Stimulated activated naive CD8-positive, alpha-beta T cell treated with anti-CD3 and anti-CD28 coated beads, Interleukin-15, Interleukin-2, amounts not matched to agents 100 ng/mL and 50 ng/mL, for 24 hours (primary cell): ENCODE results near the gene TP73.

ENCODE experiments used
- H3K27ac Mint-ChIP-seq: one replicate; pipeline ENCODE4 v1.8.0; 2021; ENCODE audit warnings: mild to moderate bottlenecking, mixed read lengths
- H3K27me3 Mint-ChIP-seq: one replicate; pipeline ENCODE4 v1.8.0; 2021; ENCODE audit warnings: mixed read lengths
- H3K36me3 Mint-ChIP-seq: one replicate; pipeline ENCODE4 v1.8.0; 2021; ENCODE audit warnings: low read depth, mixed read lengths
- H3K4me1 Mint-ChIP-seq: one replicate; pipeline ENCODE4 v1.8.0; 2021; ENCODE audit warnings: low read depth, mixed read lengths
- H3K4me3 Mint-ChIP-seq: one replicate; pipeline ENCODE4 v1.8.0; 2021; ENCODE audit warnings: mild to moderate bottlenecking, mixed read lengths
- H3K9me3 Mint-ChIP-seq: one replicate; pipeline ENCODE4 v1.8.0; 2021; ENCODE audit warnings: mixed read lengths

Gene TP73

GRCh38 chr1:3652548-3653285 lies 401 bp downstream of the TP73 start:
- Mint-ChIP-seq H3K4me3 (no peak overlapping the region), H3K27ac (no peak overlapping the region), H3K4me1 (peaks cover 32% of the 10 kb centered on the region), H3K36me3 (no peaks in the 10 kb centered on the region), H3K27me3 (peaks cover 44% of the 10 kb centered on the region), H3K9me3 (no peaks in the 10 kb centered on the region)

- peaks cover 49% of the 10 kb centered on the region for H3K27me3 Mint-ChIP-seq
- peak overlapping the region; percentile 22 for H3K4me3 Mint-ChIP-seq
- H3K27ac Mint-ChIP-seq, result no peak overlapping the region
- H3K4me1 Mint-ChIP-seq, result peaks cover 29% of the 10 kb centered on the region
- no peaks in the 10 kb centered on the region for H3K9me3 Mint-ChIP-seq
- H3K36me3 Mint-ChIP-seq, result no peaks in the 10 kb centered on the region
These were observed 936 bp downstream of the TP73 start for GRCh38 chr1:3653286-3653618.

- H3K27ac Mint-ChIP-seq, result no peak overlapping the region
- no peaks in the 10 kb centered on the region for H3K36me3 Mint-ChIP-seq
- H3K4me1 Mint-ChIP-seq, result peaks cover 19% of the 10 kb centered on the region
- no peaks in the 10 kb centered on the region for H3K9me3 Mint-ChIP-seq
- peaks cover 56% of the 10 kb centered on the region for H3K27me3 Mint-ChIP-seq
- H3K4me3 Mint-ChIP-seq, result no peak overlapping the region
These were observed 2.4 kb downstream of the TP73 start for GRCh38 chr1:3654549-3655281.

GRCh38 chr1:3656450-3657095 lies 4.3 kb downstream of the TP73 start:
- peaks cover 53% of the 10 kb centered on the region for H3K27me3 Mint-ChIP-seq
- no peak overlapping the region for H3K4me3 Mint-ChIP-seq
- no peak overlapping the region for H3K27ac Mint-ChIP-seq
- H3K4me1 Mint-ChIP-seq, result peaks cover 8% of the 10 kb centered on the region
- H3K36me3 Mint-ChIP-seq, result no peaks in the 10 kb centered on the region
- no peaks in the 10 kb centered on the region for H3K9me3 Mint-ChIP-seq

GRCh38 chr1:3657096-3657475 lies 4.8 kb downstream of the TP73 start:
- Mint-ChIP-seq H3K9me3 (no peaks in the 10 kb centered on the region), H3K4me1 (peaks cover 8% of the 10 kb centered on the region), H3K27me3 (peaks cover 55% of the 10 kb centered on the region), H3K4me3 (no peak overlapping the region), H3K27ac (no peak overlapping the region), H3K36me3 (no peaks in the 10 kb centered on the region)

GRCh38 chr1:3657578-3658230 lies 5.4 kb downstream of the TP73 start:
- H3K27me3 Mint-ChIP-seq, result peaks cover 57% of the 10 kb centered on the region
- no peaks in the 10 kb centered on the region for H3K9me3 Mint-ChIP-seq
- H3K4me1 Mint-ChIP-seq, result peaks cover 8% of the 10 kb centered on the region
- no peak overlapping the region for H3K4me3 Mint-ChIP-seq
- no peak overlapping the region for H3K27ac Mint-ChIP-seq
- no peaks in the 10 kb centered on the region for H3K36me3 Mint-ChIP-seq

GRCh38 chr1:3658231-3658615 lies 5.9 kb downstream of the TP73 start:
- H3K4me1 Mint-ChIP-seq, result peaks cover 8% of the 10 kb centered on the region
- peaks cover 55% of the 10 kb centered on the region for H3K27me3 Mint-ChIP-seq
- H3K4me3 Mint-ChIP-seq, result no peak overlapping the region
- H3K36me3 Mint-ChIP-seq, result no peaks in the 10 kb centered on the region
- no peaks in the 10 kb centered on the region for H3K9me3 Mint-ChIP-seq
- H3K27ac Mint-ChIP-seq, result no peak overlapping the region

- peaks cover 8% of the 10 kb centered on the region for H3K4me1 Mint-ChIP-seq
- H3K27ac Mint-ChIP-seq, result no peak overlapping the region
- H3K9me3 Mint-ChIP-seq, result no peaks in the 10 kb centered on the region
- no peaks in the 10 kb centered on the region for H3K36me3 Mint-ChIP-seq
- H3K27me3 Mint-ChIP-seq, result peaks cover 47% of the 10 kb centered on the region
- H3K4me3 Mint-ChIP-seq, result no peak overlapping the region
These were observed 6.8 kb downstream of the TP73 start for GRCh38 chr1:3659093-3659492.

GRCh38 chr1:3660704-3661103 lies 8.4 kb downstream of the TP73 start:
- no peaks in the 10 kb centered on the region for H3K9me3 Mint-ChIP-seq
- no peaks in the 10 kb centered on the region for H3K36me3 Mint-ChIP-seq
- peaks cover 35% of the 10 kb centered on the region for H3K27me3 Mint-ChIP-seq
- no peak overlapping the region for H3K27ac Mint-ChIP-seq
- H3K4me1 Mint-ChIP-seq, result peaks cover 8% of the 10 kb centered on the region
- H3K4me3 Mint-ChIP-seq, result no peak overlapping the region

- peaks cover 4% of the 10 kb centered on the region for H3K4me1 Mint-ChIP-seq
These were observed 9.3 kb downstream of the TP73 start for GRCh38 chr1:3661631-3662030.

GRCh38 chr1:3662080-3662671 lies 9.9 kb downstream of the TP73 start:
- Mint-ChIP-seq H3K27ac (no peak overlapping the region), H3K27me3 (peaks cover 22% of the 10 kb centered on the region), H3K4me3 (no peak overlapping the region), H3K4me1 (peaks cover 4% of the 10 kb centered on the region), H3K36me3 (no peaks in the 10 kb centered on the region), H3K9me3 (no peaks in the 10 kb centered on the region)

More at GRCh38 chr1:3661631-3662030, 9.3 kb downstream of the TP73 start:
- Mint-ChIP-seq H3K27me3 (peaks cover 28% of the 10 kb centered on the region), H3K4me3 (no peak overlapping the region), H3K9me3 (no peaks in the 10 kb centered on the region), H3K27ac (no peak overlapping the region), H3K36me3 (no peaks in the 10 kb centered on the region)

- Mint-ChIP-seq H3K9me3 (no peaks in the 10 kb centered on the region), H3K4me1 (peaks cover 4% of the 10 kb centered on the region), H3K36me3 (no peaks in the 10 kb centered on the region), H3K27ac (no peak overlapping the region), H3K27me3 (peaks cover 10% of the 10 kb centered on the region), H3K4me3 (no peak overlapping the region)
These were observed 11.8 kb downstream of the TP73 start for GRCh38 chr1:3663999-3664699.

- H3K36me3 Mint-ChIP-seq, result no peaks in the 10 kb centered on the region
These were observed 12.5 kb downstream of the TP73 start for GRCh38 chr1:3664700-3665375.

GRCh38 chr1:3668148-3668547 lies 15.8 kb downstream of the TP73 start:
- no peaks in the 10 kb centered on the region for H3K27me3 Mint-ChIP-seq
- no peaks in the 10 kb centered on the region for H3K9me3 Mint-ChIP-seq
- H3K4me3 Mint-ChIP-seq, result no peak overlapping the region
- no peaks in the 10 kb centered on the region for H3K36me3 Mint-ChIP-seq
- H3K4me1 Mint-ChIP-seq, result peaks cover 4% of the 10 kb centered on the region
- H3K27ac Mint-ChIP-seq, result no peak overlapping the region

More at GRCh38 chr1:3664700-3665375, 12.5 kb downstream of the TP73 start:
- Mint-ChIP-seq H3K4me1 (peaks cover 4% of the 10 kb centered on the region), H3K4me3 (no peak overlapping the region), H3K27ac (no peak overlapping the region), H3K27me3 (peaks cover 8% of the 10 kb centered on the region), H3K9me3 (no peaks in the 10 kb centered on the region)
